ENCODE data around the gene NABP1. TPM values are rescaled to one million over a fixed set of nuclear protein-coding genes. Genes with fewer than 3 reads are reported as not detected.

The NABP1 gene
- total and polyA plus RNA-seq, 3 experiments from 2014 or later, result 13.9 to 48.2 (median 44.9) TPM

DNA sequence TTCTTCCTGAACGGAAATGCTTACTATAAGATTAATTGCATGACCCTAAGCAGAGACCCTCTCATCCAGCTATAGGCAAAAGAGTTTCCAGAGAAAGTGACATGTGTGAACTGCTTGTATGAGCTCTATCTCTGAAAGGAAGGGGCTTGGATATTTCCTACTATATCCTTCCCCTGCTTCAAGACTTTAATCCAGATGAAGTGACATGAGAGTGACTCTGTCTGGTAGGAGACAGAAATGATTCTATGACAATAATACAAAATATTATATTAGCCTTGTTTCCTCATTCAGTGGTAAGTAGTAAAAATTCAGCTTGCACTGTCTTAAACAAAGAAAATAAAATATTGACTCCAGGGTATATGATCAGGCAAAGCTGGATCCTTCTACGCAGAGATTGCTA is 37.5 kb downstream of the NABP1 start:
- Mint-ChIP-seq H3K27me3 (no peaks in the 10 kb centered on the region), H3K9me3 (no peaks in the 10 kb centered on the region), H3K36me3 (peaks cover 2 to 3% (median 3%) of the 10 kb centered on the region in 3 donors), H3K4me3 (no peak overlapping the region), H3K27ac (no peak overlapping the region), H3K4me1 (no peaks in the 10 kb centered on the region)
- Histone ChIP-seq H3K4me1 (ENCODE audit: insufficient read depth, low read length) (no peaks in the 10 kb centered on the region), H3K27ac (ENCODE audit: low read depth, low read length) (no peak overlapping the region), H3K4me3 (ENCODE audit: low read length) (no peak overlapping the region), H3K9me3 (ENCODE audit: low read length) (no peaks in the 10 kb centered on the region), H3K27me3 (ENCODE audit: insufficient read depth, low read length, poor library complexity, severe bottlenecking) (no peaks in the 10 kb centered on the region), H3K36me3 (ENCODE audit: insufficient read depth, low read length) (no peaks in the 10 kb centered on the region)
- ChIA-PET CTCF (interaction anchor here (0.9 to 1.1 kb wide), 2 partner anchors 9 to 19 kb away, joined by 3 read pairs; no protein-coding TSS in a partner anchor), POLR2A (no interaction called here)
- no peak for DNase-seq

DNA sequence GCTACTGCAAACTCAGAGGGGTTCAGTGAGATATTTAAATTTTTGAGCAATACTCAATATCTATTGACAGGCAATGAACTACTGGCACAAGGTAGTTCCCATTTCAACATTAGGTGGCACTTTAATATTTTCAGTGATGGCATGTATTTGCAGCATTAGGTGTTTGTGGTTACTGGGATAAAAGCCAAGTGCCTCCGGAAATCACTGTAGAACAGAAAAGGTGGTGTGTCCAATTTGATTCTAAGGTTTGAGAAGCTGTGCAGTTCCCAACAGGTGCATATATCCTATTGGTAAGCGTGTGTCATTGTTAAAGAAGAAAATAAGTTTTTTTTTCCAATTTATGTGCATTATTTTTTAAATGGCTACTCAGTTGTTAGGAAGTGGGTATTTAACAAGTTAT is 41.3 kb downstream of the NABP1 start:
- H3K4me3 ChIP-seq (ENCODE audit: low read length), result no peak overlapping the region
- H3K9me3 ChIP-seq (ENCODE audit: low read length), result no peaks in the 10 kb centered on the region
- no peaks in the 10 kb centered on the region for H3K36me3 ChIP-seq (ENCODE audit: insufficient read depth, low read length)
- POLR2A ChIA-PET, result no interaction called here
- Mint-ChIP-seq H3K4me3 (no peak overlapping the region), H3K27me3 (no peaks in the 10 kb centered on the region), H3K9me3 (no peaks in the 10 kb centered on the region), H3K27ac (no peak overlapping the region), H3K4me1 (no peaks in the 10 kb centered on the region), H3K36me3 (peaks cover 0 to 2% (median 1%) of the 10 kb centered on the region in 3 donors)
- no peak for DNase-seq
- no peaks in the 10 kb centered on the region for H3K4me1 ChIP-seq (ENCODE audit: insufficient read depth, low read length)
- H3K27me3 ChIP-seq (ENCODE audit: insufficient read depth, low read length, poor library complexity, severe bottlenecking), result no peaks in the 10 kb centered on the region
- CTCF ChIA-PET, result no interaction called here
- H3K27ac ChIP-seq (ENCODE audit: low read depth, low read length), result no peak overlapping the region

DNA sequence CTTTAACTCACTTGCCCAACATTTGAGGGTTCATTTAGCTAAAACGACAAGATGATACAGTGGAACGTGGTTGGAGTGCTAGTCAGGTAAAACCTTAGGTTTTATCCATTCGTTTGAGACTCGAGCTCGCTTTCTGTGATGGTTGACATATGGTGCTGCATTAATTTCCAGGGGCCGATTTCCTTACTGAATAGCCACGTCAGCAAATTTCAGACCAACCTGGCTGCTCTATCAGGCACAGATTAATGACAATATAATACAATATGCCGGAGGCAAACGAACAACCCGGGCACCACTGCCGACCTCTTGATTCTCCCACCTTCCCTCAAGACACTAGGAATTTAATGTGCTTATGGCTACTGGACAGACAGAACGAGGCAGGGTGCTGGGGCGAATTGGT is 42.0 kb downstream of the NABP1 start:
- Histone ChIP-seq H3K27me3 (ENCODE audit: insufficient read depth, low read length, poor library complexity, severe bottlenecking) (no peaks in the 10 kb centered on the region), H3K9me3 (ENCODE audit: low read length) (no peaks in the 10 kb centered on the region), H3K4me1 (ENCODE audit: insufficient read depth, low read length) (no peaks in the 10 kb centered on the region), H3K36me3 (ENCODE audit: insufficient read depth, low read length) (no peaks in the 10 kb centered on the region), H3K27ac (ENCODE audit: low read depth, low read length) (no peak overlapping the region), H3K4me3 (ENCODE audit: low read length) (no peak overlapping the region)
- ChIA-PET CTCF (no interaction called here), POLR2A (no interaction called here)
- Mint-ChIP-seq H3K9me3 (no peaks in the 10 kb centered on the region), H3K4me3 (no peak overlapping the region), H3K27ac (no peak overlapping the region), H3K27me3 (no peaks in the 10 kb centered on the region), H3K36me3 (peaks cover 0 to 2% (median 1%) of the 10 kb centered on the region in 3 donors), H3K4me1 (no peaks in the 10 kb centered on the region)
- no peak for DNase-seq

DNA sequence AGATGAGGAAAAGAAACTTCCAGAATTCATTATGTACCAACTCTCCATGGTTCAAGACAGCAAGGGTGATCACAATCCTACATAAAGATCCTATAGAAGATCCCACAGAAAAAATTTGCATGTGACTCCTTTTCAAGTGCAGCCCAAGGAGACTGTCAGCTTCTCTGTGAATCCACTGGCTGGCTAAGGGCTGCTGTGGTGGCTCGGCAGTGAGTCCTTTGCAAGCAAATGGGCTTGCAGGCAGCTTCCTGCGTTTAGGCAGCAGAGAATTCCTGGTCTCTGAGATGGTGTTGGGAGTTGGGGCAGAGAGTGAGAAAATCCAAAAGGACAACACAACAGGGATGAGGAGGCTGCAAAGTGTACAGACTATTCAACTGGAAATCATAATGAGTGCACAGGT is 43.4 kb downstream of the NABP1 start:
- Mint-ChIP-seq H3K27ac (no peak overlapping the region), H3K36me3 (no peaks in the 10 kb centered on the region), H3K9me3 (peaks cover 0 to 1% (median 0%) of the 10 kb centered on the region in 5 donors), H3K27me3 (peaks cover 3 to 4% of the 10 kb centered on the region in 2 donors), H3K4me1 (no peaks in the 10 kb centered on the region), H3K4me3 (no peak overlapping the region)
- H3K4me3 ChIP-seq (ENCODE audit: low read length), result no peak overlapping the region
- ChIA-PET POLR2A (no interaction called here), CTCF (no interaction called here)
- H3K36me3 ChIP-seq (ENCODE audit: insufficient read depth, low read length), result no peaks in the 10 kb centered on the region
- H3K27me3 ChIP-seq (ENCODE audit: insufficient read depth, low read length, poor library complexity, severe bottlenecking), result no peaks in the 10 kb centered on the region
- no peak for DNase-seq
- H3K4me1 ChIP-seq (ENCODE audit: insufficient read depth, low read length), result no peaks in the 10 kb centered on the region
- H3K27ac ChIP-seq (ENCODE audit: low read depth, low read length), result no peak overlapping the region
- H3K9me3 ChIP-seq (ENCODE audit: low read length), result no peaks in the 10 kb centered on the region

DNA sequence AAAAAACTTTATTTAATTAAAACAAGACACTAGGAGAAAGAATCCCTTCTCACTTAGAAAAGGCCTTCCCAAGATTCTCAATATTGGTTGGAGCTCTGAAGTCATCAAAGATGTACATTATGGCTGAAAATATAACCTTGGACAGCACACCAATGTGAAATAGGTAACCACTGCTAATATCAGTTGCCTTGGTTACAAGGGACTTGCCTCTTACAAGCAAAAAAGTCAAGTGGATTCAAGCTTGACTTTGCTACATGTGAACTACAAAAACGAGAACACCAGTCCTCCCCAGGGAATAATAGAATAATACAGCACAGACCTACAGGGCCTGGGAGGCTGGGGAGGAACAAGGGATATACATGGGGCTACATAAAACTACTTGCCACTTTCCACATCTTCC is 46.1 kb downstream of the NABP1 start:
- H3K27ac Mint-ChIP-seq, result no peak overlapping the region

DNA sequence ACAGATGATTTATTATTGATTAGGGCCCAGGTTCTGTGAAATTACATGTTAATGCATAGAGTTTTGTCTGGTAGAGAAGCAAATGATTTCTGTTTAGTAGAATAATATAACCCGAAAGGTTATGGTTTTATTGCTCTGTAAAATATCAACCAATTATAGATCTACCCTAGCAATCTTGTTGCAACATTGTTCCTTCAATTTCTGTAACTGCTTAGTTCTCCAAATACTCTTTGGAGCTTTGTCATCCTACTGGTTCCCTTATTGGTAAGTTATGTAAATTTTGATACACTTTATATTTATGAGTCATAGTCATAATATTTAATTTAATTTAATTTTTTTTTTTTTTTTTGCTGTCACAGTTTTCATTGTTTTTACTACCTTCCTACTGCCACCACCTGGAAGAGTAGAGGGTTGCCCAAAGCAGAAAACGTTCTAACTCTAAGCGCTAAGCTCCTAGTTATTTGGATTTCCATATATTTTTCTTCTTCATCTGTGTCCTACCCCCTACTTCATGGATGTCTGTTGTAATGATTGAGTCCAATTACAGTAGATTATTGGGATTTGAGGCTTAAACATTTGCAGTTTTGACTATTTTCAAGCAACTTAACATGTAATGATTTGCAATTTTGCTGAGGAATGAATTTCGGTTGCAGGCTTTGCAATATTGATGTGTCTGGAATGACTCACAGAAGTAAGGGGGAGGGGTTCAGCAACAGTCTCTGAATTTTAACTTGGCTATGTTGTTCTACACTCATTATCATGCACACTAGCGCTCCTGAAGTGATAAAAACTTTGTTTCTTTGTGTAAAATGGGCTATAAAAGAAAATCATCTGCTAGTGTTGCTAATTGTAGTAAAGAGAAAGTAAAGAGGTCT is 51.1 kb downstream of the NABP1 start:
- no peak for DNase-seq
- peaks cover 4% of the 10 kb centered on the region for H3K27me3 ChIP-seq (ENCODE audit: insufficient read depth, low read length, poor library complexity, severe bottlenecking)
- no peak overlapping the region for H3K4me3 ChIP-seq (ENCODE audit: low read length)
- H3K4me1 Mint-ChIP-seq, result no peaks in the 10 kb centered on the region
- no peaks in the 10 kb centered on the region for H3K36me3 ChIP-seq (ENCODE audit: insufficient read depth, low read length)
- H3K9me3 Mint-ChIP-seq, result peaks cover 0 to 1% (median 0%) of the 10 kb centered on the region in 5 donors
- ChIA-PET CTCF (no interaction called here), POLR2A (no interaction called here)
- H3K27ac Mint-ChIP-seq, result no peak overlapping the region
- no peaks in the 10 kb centered on the region for H3K9me3 ChIP-seq (ENCODE audit: low read length)
- no peak overlapping the region for H3K4me3 Mint-ChIP-seq
- no peak overlapping the region for H3K27ac ChIP-seq (ENCODE audit: low read depth, low read length)
- peaks cover 5 to 17% of the 10 kb centered on the region in 2 donors for H3K27me3 Mint-ChIP-seq
- H3K36me3 Mint-ChIP-seq, result no peaks in the 10 kb centered on the region
- no peaks in the 10 kb centered on the region for H3K4me1 ChIP-seq (ENCODE audit: insufficient read depth, low read length)

More for the DNA sequence above, 46.1 kb downstream of the NABP1 start:
- no peaks in the 10 kb centered on the region for H3K36me3 ChIP-seq (ENCODE audit: insufficient read depth, low read length)
- no peak overlapping the region for H3K4me3 Mint-ChIP-seq
- H3K27me3 ChIP-seq (ENCODE audit: insufficient read depth, low read length, poor library complexity, severe bottlenecking), result peaks cover under 1% of the 10 kb centered on the region
- H3K4me1 Mint-ChIP-seq, result no peaks in the 10 kb centered on the region
- H3K9me3 ChIP-seq (ENCODE audit: low read length), result no peaks in the 10 kb centered on the region
- H3K27me3 Mint-ChIP-seq, result peaks cover 5 to 17% of the 10 kb centered on the region in 2 donors
- H3K4me1 ChIP-seq (ENCODE audit: insufficient read depth, low read length), result no peaks in the 10 kb centered on the region
- CTCF ChIA-PET, result interaction anchor here (1.2 kb wide), 1 partner anchor 8 kb away, joined by 3 read pairs; no protein-coding TSS in a partner anchor
- H3K36me3 Mint-ChIP-seq, result no peaks in the 10 kb centered on the region
- no peak overlapping the region for H3K27ac ChIP-seq (ENCODE audit: low read depth, low read length)
- POLR2A ChIA-PET, result no interaction called here
- peaks cover 0 to 1% (median 0%) of the 10 kb centered on the region in 5 donors for H3K9me3 Mint-ChIP-seq
- DNase-seq, result no peak
- H3K4me3 ChIP-seq (ENCODE audit: low read length), result no peak overlapping the region

DNA sequence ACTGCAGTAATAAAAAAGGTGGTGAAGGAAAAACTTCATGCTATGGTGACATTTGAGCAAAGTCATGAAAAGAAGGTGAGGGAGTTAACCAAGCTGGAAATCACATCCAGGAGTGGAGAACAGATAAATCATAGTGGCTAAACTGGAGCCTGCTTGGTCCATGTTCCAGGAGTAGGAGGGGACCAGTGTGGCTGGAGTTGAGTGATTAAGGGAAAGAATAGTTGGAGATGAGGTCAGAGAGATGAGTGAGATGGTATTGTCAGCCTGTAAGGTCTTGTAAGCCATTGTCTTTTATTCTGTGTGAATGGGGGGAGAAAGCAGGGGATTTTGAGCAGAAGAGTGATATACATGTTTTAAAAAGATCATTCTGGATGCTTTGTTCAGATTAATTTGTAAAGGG is 52.3 kb downstream of the NABP1 start:
- peaks cover 4% of the 10 kb centered on the region for H3K27me3 ChIP-seq (ENCODE audit: insufficient read depth, low read length, poor library complexity, severe bottlenecking)
- no peaks in the 10 kb centered on the region for H3K9me3 ChIP-seq (ENCODE audit: low read length)
- DNase-seq, result no peak
- peaks cover 0 to 4% (median 0%) of the 10 kb centered on the region in 3 donors for H3K36me3 Mint-ChIP-seq
- H3K27ac Mint-ChIP-seq, result no peak overlapping the region
- POLR2A ChIA-PET, result no interaction called here
- H3K9me3 Mint-ChIP-seq, result peaks cover 0 to 1% (median 0%) of the 10 kb centered on the region in 5 donors
- H3K36me3 ChIP-seq (ENCODE audit: insufficient read depth, low read length), result no peaks in the 10 kb centered on the region
- H3K4me3 ChIP-seq (ENCODE audit: low read length), result no peak overlapping the region
- peaks cover 5 to 21% of the 10 kb centered on the region in 2 donors for H3K27me3 Mint-ChIP-seq
- no peak overlapping the region for H3K27ac ChIP-seq (ENCODE audit: low read depth, low read length)
- H3K4me1 Mint-ChIP-seq, result no peaks in the 10 kb centered on the region
- no peaks in the 10 kb centered on the region for H3K4me1 ChIP-seq (ENCODE audit: insufficient read depth, low read length)
- no peak overlapping the region for H3K4me3 Mint-ChIP-seq
- CTCF ChIA-PET, result no interaction called here
